Spleen (tissue), 11 donors: ENCODE data around the gene ITGA7. TPM values are rescaled to one million over a fixed set of nuclear protein-coding genes. Genes with fewer than 3 reads are reported as not detected.
A peak's percentile ranks its signal among the peaks of the same experiment; 100 is the strongest.

Source experiments
- DNase-seq: peaks from one replicate; pipeline ENCODE4 v3.0.0-alpha.2; 2020
- H3K27ac ChIP-seq, 8 donors: fragments of 200-600 bp; sonication (generic) in 7 of 8; 1 replicate in 4 of 8; 2 replicates in 4 of 8; pipeline versions ENCODE4 v1.5.0 to v1.8.0; 2016 to 2021; ENCODE audit warnings: inconsistent platforms in 4 of 8, mild to moderate bottlenecking in 4 of 8, moderate library complexity in 1 of 8
- H3K27me3 ChIP-seq, 7 donors: fragments of 200-600 bp; sonication (generic) in 6 of 7; replicated peaks in 1 of 7; 1 replicate in 4 of 7; 2 replicates in 3 of 7; pipeline versions ENCODE4 v1.5.0 to v1.8.0; 2016 to 2021; ENCODE audit warnings: inconsistent platforms in 3 of 7, mild to moderate bottlenecking in 1 of 7
- H3K36me3 ChIP-seq, 6 donors: fragments of 200-600 bp; sonication (generic) in 5 of 6; 1 replicate in 4 of 6; 2 replicates in 2 of 6; pipeline versions ENCODE4 v1.5.0 to v1.8.0; 2016 to 2021; ENCODE audit warnings: inconsistent platforms in 2 of 6
- H3K4me1 ChIP-seq, 6 donors: fragments of 200-600 bp; sonication (generic) in 5 of 6; 1 replicate in 3 of 6; 2 replicates in 3 of 6; pipeline versions ENCODE4 v1.5.0 to v1.8.0; 2016 to 2021; ENCODE audit warnings: inconsistent platforms in 3 of 6
- H3K4me3 ChIP-seq, 8 donors: fragments of 200-600 bp; sonication (generic) in 7 of 8; 1 replicate in 4 of 8; 2 replicates in 4 of 8; pipeline versions ENCODE4 v1.5.0 to v1.8.0; 2016 to 2021; ENCODE audit warnings: inconsistent platforms in 4 of 8, mild to moderate bottlenecking in 4 of 8, moderate library complexity in 2 of 8
- H3K9me3 ChIP-seq, 8 donors: fragments of 200-600 bp; sonication (generic) in 7 of 8; 1 replicate in 4 of 8; 2 replicates in 4 of 8; pipeline versions ENCODE4 v1.5.0 to v1.8.0; 2016 to 2021; ENCODE audit warnings: inconsistent platforms in 4 of 8
- POLR2A ChIP-seq, 3 donors: fragments of 450-650 bp; IDR thresholded peaks; one replicate each; pipeline ENCODE4 v1.5.1; 2017; ENCODE audit warnings: antibody characterized with exemption in 3 of 3, mild to moderate bottlenecking in 1 of 3
- POLR2AphosphoS5 ChIP-seq, 3 donors: sonication (generic); formaldehyde crosslinking; IDR thresholded peaks; one replicate each; pipeline ENCODE4 v1.5.1; 2017; ENCODE audit warnings: antibody characterized with exemption in 3 of 3
- WGBS, 5 donors: extraction: QIAGEN DNeasy Blood & Tissue Kit in 3 of 5; methylation state at CpG; one replicate each; pipeline versions ENCODE4 v1.1.5 to v1.1.7; 2013 to 2018; 5-methylcytosine and 5-hydroxymethylcytosine counted together
- intact Hi-C: fragments of 100-400 bp; cut with DNase I; formaldehyde crosslinking; loops from one replicate; pipeline ENCODE4 v1.15.0; 2023; ENCODE audit warnings: low total_unique reads
- polyA plus RNA-seq, 3 donors: library from polyadenylated mRNA; stranded (reverse); fragments of 200-250 nt; gene quantifications; one replicate each; pipeline ENCODE4 v1.2.1, GENCODE V29; 2013
- total RNA-seq, 7 donors: library from RNA; depleted of rRNA in 3 of 7; stranded (reverse); fragments of >200 nt in 3 of 7; fragmentation: NEBNext Ultra II Directional in 4 of 7; extraction: Animal tissue kit (Norgen Biotek cat#: 25700) in 4 of 7; gene quantifications; one replicate each; pipeline versions ENCODE4 v1.1.0 to v1.2.1, GENCODE V29; 2016 to 2021
- TF ChIP-seq, protein P1 (sequence below), 11 experiments: fragments of 200-600 bp in 7 of 11; fragments of 450-650 bp in 4 of 11; sonication (generic) in 4 of 11; IDR thresholded peaks in 8 of 11; conservative IDR thresholded peaks in 3 of 11; 1 replicate in 7 of 11; 2 replicates in 4 of 11; pipeline versions ENCODE4 v1.4.0 to v1.8.0; 2016 to 2021; ENCODE audit warnings: antibody characterized with exemption in 11 of 11, inconsistent platforms in 4 of 11, mild to moderate bottlenecking in 1 of 11
- donor health status: healthy with polysubstance abuse.
- donor health status: DM: no; HTN: no; CAD: no; lungs with moderate emphysema.
- donor health status: DM: no; HTN: no; CAD: no.
- donor health status: Bipolar disorder and iron deficiency.
- donor health status: healthy.
- donor health status: DM: no; HTN: no; CAD: no.
- donor health status: DM: yes; HTN: yes; CAD: no.

ITGA7 gene
- total and polyA plus RNA-seq, 10 donors = 4.4 to 93.2 (median 19.6) TPM

DNA sequence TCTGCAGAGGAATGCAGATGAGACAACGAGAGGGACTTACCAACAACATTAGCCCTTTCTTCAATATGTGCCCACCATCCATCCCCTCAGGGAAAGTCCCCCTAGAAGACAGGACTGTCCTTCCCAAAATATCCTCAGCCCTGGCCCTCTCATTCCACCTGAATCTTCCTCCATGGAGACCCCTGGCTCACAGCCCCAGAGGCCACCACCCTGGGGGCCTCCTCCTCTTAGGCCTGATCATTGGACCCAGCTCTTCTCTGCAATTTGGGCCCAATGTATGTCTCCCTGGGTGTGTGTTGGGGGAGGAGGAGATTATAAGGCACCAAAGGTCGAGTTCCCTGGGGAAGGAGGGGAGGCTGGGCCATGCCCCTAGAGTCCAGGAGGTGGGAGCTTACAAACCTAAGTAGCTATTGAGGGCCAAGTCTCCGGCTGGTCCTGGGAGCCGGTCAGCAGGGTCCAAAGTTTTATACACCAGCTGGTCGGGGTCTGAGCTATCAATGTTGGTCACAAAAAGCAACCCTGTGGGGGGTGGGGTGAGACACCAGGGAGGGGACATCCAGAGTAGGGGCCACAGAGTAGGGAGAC lies 8.1 kb downstream of the ITGA7 start:
- H3K27ac ChIP-seq = no peak overlapping the region
- peaks cover 0 to 22% (median 0%) of the 10 kb centered on the region in 6 donors for H3K36me3 ChIP-seq
- no peaks in the 10 kb centered on the region for H3K9me3 ChIP-seq
- peaks cover 0 to 5% (median 0%) of the 10 kb centered on the region in 6 donors for H3K4me1 ChIP-seq
- no peaks in the 10 kb centered on the region for H3K27me3 ChIP-seq
- no peak overlapping the region for H3K4me3 ChIP-seq
- peak; percentile 55 for DNase-seq
- TF ChIP-seq, protein P1, sequence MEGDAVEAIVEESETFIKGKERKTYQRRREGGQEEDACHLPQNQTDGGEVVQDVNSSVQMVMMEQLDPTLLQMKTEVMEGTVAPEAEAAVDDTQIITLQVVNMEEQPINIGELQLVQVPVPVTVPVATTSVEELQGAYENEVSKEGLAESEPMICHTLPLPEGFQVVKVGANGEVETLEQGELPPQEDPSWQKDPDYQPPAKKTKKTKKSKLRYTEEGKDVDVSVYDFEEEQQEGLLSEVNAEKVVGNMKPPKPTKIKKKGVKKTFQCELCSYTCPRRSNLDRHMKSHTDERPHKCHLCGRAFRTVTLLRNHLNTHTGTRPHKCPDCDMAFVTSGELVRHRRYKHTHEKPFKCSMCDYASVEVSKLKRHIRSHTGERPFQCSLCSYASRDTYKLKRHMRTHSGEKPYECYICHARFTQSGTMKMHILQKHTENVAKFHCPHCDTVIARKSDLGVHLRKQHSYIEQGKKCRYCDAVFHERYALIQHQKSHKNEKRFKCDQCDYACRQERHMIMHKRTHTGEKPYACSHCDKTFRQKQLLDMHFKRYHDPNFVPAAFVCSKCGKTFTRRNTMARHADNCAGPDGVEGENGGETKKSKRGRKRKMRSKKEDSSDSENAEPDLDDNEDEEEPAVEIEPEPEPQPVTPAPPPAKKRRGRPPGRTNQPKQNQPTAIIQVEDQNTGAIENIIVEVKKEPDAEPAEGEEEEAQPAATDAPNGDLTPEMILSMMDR (IDR thresholded peaks at IDR 0.05 in 8 of 11, conservative IDR thresholded peaks at IDR 0.05 in 3 of 11) = no peak
- no peak for TF ChIP-seq POLR2A (IDR thresholded peaks at IDR 0.05)
- no peak for TF ChIP-seq POLR2AphosphoS5 (IDR thresholded peaks at IDR 0.05)
- intact Hi-C loops = no loop called here
- WGBS, 5 donors = 76 to 81% (median 78%) methylated on average over 5 of the region's 5 CpGs

DNA sequence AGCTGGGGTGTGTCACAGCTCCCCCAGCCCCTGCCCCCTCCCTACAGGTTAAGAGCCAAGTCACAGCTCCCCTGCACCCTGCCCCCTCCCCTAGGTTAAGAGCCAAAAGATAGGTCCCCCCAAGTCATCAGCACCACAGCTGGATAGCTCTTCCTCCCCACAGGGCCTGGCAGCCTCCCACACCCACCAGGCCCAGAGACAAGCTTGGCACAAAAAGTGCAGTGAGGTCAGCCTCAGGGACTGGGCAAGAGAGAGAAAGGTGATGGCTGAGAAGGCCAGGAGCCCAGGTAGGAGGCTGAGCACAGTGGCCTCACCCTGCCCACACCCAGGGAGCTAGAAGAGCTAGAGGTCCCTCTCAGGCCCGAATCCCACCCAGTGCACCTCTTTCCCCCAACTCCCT lies 8.7 kb downstream of the ITGA7 start:
- Histone ChIP-seq H3K27me3 (no peaks in the 10 kb centered on the region), H3K36me3 (peaks cover 0 to 28% (median 0%) of the 10 kb centered on the region in 6 donors), H3K4me1 (peaks cover 0 to 3% (median 0%) of the 10 kb centered on the region in 6 donors), H3K27ac (no peak overlapping the region), H3K4me3 (no peak overlapping the region), H3K9me3 (no peaks in the 10 kb centered on the region)
- TF ChIP-seq, protein P1 (IDR thresholded peaks at IDR 0.05 in 8 of 11, conservative IDR thresholded peaks at IDR 0.05 in 3 of 11) = no peak
- no peak for TF ChIP-seq POLR2AphosphoS5 (IDR thresholded peaks at IDR 0.05)
- no peak for TF ChIP-seq POLR2A (IDR thresholded peaks at IDR 0.05)
- intact Hi-C loops = no loop called here
- WGBS, 5 donors = 65 to 91% (median 82%) methylated on average over 1 of the region's 1 CpG
- DNase-seq = peak; percentile 43

DNA sequence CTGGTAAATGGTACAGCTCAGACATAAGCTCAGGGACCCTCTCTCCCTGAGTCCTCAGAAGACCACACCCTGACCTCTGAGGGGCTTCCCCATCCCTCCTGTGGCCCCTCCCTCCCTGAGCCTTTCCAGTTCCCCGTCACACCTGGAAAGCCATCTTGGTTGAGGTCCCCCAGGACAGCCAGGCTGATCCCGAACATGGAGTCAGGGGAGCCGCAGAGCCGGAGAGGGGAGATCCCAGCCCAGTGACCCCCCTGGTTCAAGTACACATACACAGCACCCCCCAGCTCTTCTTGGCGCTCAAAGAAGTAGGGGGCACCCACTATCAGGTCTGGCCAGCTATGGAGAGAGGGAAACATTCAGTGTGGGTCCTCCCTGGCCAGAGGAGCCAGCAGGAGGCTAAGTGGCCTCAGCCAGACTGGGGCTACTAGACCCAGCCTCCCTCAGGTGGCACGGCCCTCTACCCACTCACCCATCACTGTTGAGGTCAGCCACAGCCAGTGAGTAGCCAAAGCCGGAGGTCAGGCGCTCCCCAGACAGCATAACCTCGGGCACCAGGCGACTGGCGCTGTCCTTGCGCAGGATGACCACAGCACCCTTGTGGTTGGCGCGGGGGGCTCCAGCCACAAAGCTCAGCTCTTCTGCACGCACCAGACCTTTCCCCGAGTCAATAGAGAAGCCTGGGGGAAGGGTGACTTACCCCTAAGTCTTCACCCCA lies 9.3 kb downstream of the ITGA7 start:
- peaks cover 0 to 34% (median 0%) of the 10 kb centered on the region in 6 donors for H3K36me3 ChIP-seq
- DNase-seq = peak; percentile 63
- H3K27ac ChIP-seq = no peak overlapping the region
- no peak for TF ChIP-seq POLR2AphosphoS5 (IDR thresholded peaks at IDR 0.05)
- TF ChIP-seq, protein P1 (IDR thresholded peaks at IDR 0.05 in 8 of 11, conservative IDR thresholded peaks at IDR 0.05 in 3 of 11) = no peak
- TF ChIP-seq POLR2A (IDR thresholded peaks at IDR 0.05) = no peak
- H3K27me3 ChIP-seq = no peaks in the 10 kb centered on the region
- no peak overlapping the region for H3K4me3 ChIP-seq
- WGBS, 5 donors = 83 to 100% (median 90%) methylated on average over 5 to 16 of the region's 16 CpGs
- no peaks in the 10 kb centered on the region for H3K9me3 ChIP-seq
- intact Hi-C loops = no loop called here
- no peaks in the 10 kb centered on the region for H3K4me1 ChIP-seq

DNA sequence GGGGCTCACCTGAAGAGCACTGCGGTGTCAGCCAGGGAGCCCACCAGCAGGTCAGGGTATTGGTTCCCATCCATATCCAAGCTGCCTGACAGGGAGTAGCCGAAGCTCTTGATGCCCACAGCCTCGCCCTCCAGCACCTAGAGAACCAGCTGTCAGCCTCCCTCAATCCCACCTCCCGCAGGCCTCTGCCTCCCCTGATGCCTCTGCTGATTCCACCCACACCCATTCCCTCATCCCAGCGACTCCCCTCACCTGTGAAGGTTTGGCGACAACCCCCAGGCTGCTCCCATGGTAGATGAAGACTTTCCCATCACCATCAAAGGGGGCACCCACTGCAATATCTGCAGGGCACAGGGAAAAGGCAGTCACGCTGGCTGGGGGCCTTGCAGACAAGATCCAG lies 10.0 kb downstream of the ITGA7 start:
- peaks cover 0 to 41% (median 0%) of the 10 kb centered on the region in 6 donors for H3K36me3 ChIP-seq
- WGBS, 5 donors = 88 to 96% (median 91%) methylated on average over 7 of the region's 7 CpGs
- no peaks in the 10 kb centered on the region for H3K27me3 ChIP-seq
- no peaks in the 10 kb centered on the region for H3K4me1 ChIP-seq
- no peaks in the 10 kb centered on the region for H3K9me3 ChIP-seq
- TF ChIP-seq, protein P1 (IDR thresholded peaks at IDR 0.05 in 8 of 11, conservative IDR thresholded peaks at IDR 0.05 in 3 of 11) = no peak
- TF ChIP-seq POLR2A (IDR thresholded peaks at IDR 0.05) (no peak), POLR2AphosphoS5 (IDR thresholded peaks at IDR 0.05) (no peak)
- H3K4me3 ChIP-seq = no peak overlapping the region
- no peak overlapping the region for H3K27ac ChIP-seq
- DNase-seq = peak; percentile 45
- intact Hi-C loops = no loop called here
